ENCODE measurements around the gene ADAP1.

- TF ChIP-seq CTCF (conservative IDR thresholded peaks at IDR 0.05; ENCODE audit: low read depth, low read length) (no peak), EZH2 (IDR thresholded peaks at IDR 0.05; ENCODE audit: borderline replicate concordance, low read depth, low read length, poor library complexity, severe bottlenecking) (no peak)
These were observed 18.8 kb upstream of the ADAP1 start for GRCh38 chr7:973312-973711.

All from A673 (cell line).